HepG2 (cell line): ENCODE measurements around the gene STOM. TPM values are rescaled to one million over a fixed set of nuclear protein-coding genes. Genes with fewer than 3 reads are reported as not detected.

ENCODE experiments used
- CREBL2 ChIP-seq: sonication (generic); formaldehyde crosslinking; IDR thresholded peaks from 2 replicates; pipeline ENCODE4 v1.8.1; 2023; ENCODE audit warnings: missing genetic modification reagents, mild to moderate bottlenecking, borderline replicate concordance
- FOXA3 ChIP-seq: IDR thresholded peaks from 2 replicates; pipeline ENCODE4 v1.6.1; 2016; ENCODE audit warnings: missing genetic modification reagents, missing compliant biosample characterization
- FOXK2 ChIP-seq: fragments of 450-650 bp; IDR thresholded peaks from 2 replicates; pipeline ENCODE4 v1.6.1; 2016
- FOXO1 ChIP-seq: sonication (generic); formaldehyde crosslinking; IDR thresholded peaks from 2 replicates; pipeline ENCODE4 v1.4.0; 2020; ENCODE audit warnings: missing genetic modification reagents
- FOXP4 ChIP-seq: sonication (generic); formaldehyde crosslinking; IDR thresholded peaks from 2 replicates; pipeline ENCODE4 v1.4.0; 2020; ENCODE audit warnings: missing genetic modification reagents
- GPN1 ChIP-seq: sonication (generic); formaldehyde crosslinking; IDR thresholded peaks from 2 replicates; pipeline ENCODE4 v1.5.1; 2020; ENCODE audit warnings: missing genetic modification reagents, borderline replicate concordance
- HNF1B ChIP-seq: sonication (generic); formaldehyde crosslinking; IDR thresholded peaks from 2 replicates; pipeline ENCODE4 v1.5.1; 2020; ENCODE audit warnings: mild to moderate bottlenecking, moderate library complexity, missing genetic modification reagents
- IRF2 ChIP-seq: IDR thresholded peaks from 2 replicates; pipeline ENCODE4 v1.6.1; 2018; ENCODE audit warnings: missing genetic modification reagents, missing compliant biosample characterization
- KLF9 ChIP-seq: IDR thresholded peaks from 2 replicates; pipeline ENCODE4 v1.6.1; 2016; ENCODE audit warnings: low read depth
- PLRG1 ChIP-seq: fragments of 450-650 bp; conservative IDR thresholded peaks from 2 replicates; pipeline ENCODE4 v1.6.1; 2016
- PRDM10 ChIP-seq: sonication (generic); formaldehyde crosslinking; IDR thresholded peaks from 2 replicates; pipeline ENCODE4 v1.4.0; 2020; ENCODE audit warnings: low read depth, missing genetic modification reagents
- SRY ChIP-seq: sonication (generic); formaldehyde crosslinking; IDR thresholded peaks from 2 replicates; pipeline ENCODE4 v1.8.0; 2022; ENCODE audit warnings: mild to moderate bottlenecking, missing genetic modification reagents
- TAF1 ChIP-seq: sonication (generic); formaldehyde crosslinking; IDR thresholded peaks from 2 replicates; pipeline ENCODE4 v1.4.0; 2020; ENCODE audit warnings: missing genetic modification reagents
- WIZ ChIP-seq: sonication (generic); formaldehyde crosslinking; IDR thresholded peaks from 2 replicates; pipeline ENCODE4 v1.5.1; 2020; ENCODE audit warnings: mild to moderate bottlenecking, missing genetic modification reagents
- YY1 ChIP-seq: IDR thresholded peaks from 2 replicates; pipeline ENCODE4 v1.6.1; 2011; ENCODE audit warnings: low read length, low read depth, moderate library complexity, mild to moderate bottlenecking; ENCODE audit not compliant: insufficient read depth, insufficient replicate concordance
- ZNF235 ChIP-seq: sonication (generic); formaldehyde crosslinking; IDR thresholded peaks from 2 replicates; pipeline ENCODE4 v1.8.1; 2023; ENCODE audit warnings: mild to moderate bottlenecking, missing genetic modification reagents, borderline replicate concordance
- ZNF253 ChIP-seq: sonication (generic); formaldehyde crosslinking; IDR thresholded peaks from 2 replicates; pipeline ENCODE4 v1.8.0; 2022; ENCODE audit warnings: mild to moderate bottlenecking, missing genetic modification reagents, borderline replicate concordance
- ZNF274 ChIP-seq: sonication (generic); formaldehyde crosslinking; IDR thresholded peaks from 2 replicates; pipeline ENCODE4 v1.5.1; 2020; ENCODE audit warnings: mild to moderate bottlenecking, missing genetic modification reagents
- ZNF44 ChIP-seq: sonication (generic); formaldehyde crosslinking; IDR thresholded peaks from 2 replicates; pipeline ENCODE4 v1.5.1; 2020; ENCODE audit warnings: mild to moderate bottlenecking, missing genetic modification reagents
- ZNF598 ChIP-seq: sonication (generic); formaldehyde crosslinking; IDR thresholded peaks from 2 replicates; pipeline ENCODE4 v1.5.1; 2020; ENCODE audit warnings: mild to moderate bottlenecking, missing genetic modification reagents, borderline replicate concordance
- ZNF75D ChIP-seq: sonication (generic); formaldehyde crosslinking; IDR thresholded peaks from 2 replicates; pipeline ENCODE4 v1.8.1; 2023; ENCODE audit warnings: missing genetic modification reagents, mild to moderate bottlenecking, borderline replicate concordance
- ZNF83 ChIP-seq: sonication (generic); formaldehyde crosslinking; IDR thresholded peaks from 2 replicates; pipeline ENCODE4 v1.4.0; 2020; ENCODE audit warnings: missing genetic modification reagents, mild to moderate bottlenecking, borderline replicate concordance
- ZSCAN25 ChIP-seq: sonication (generic); formaldehyde crosslinking; IDR thresholded peaks from 2 replicates; pipeline ENCODE4 v1.8.0; 2022; ENCODE audit warnings: mild to moderate bottlenecking, missing genetic modification reagents
- polyA plus RNA-seq, 8 experiments: library from polyadenylated mRNA; depleted of rRNA in 3 of 8; stranded (reverse) in 7 of 8; unstranded in 1 of 8; fragments of >200 nt; fragmentation: Illumina TruSeq in 4 of 8; extraction: Trizol in 4 of 8; gene quantifications; 2 replicates each; pipeline versions ENCODE4 v1.2.1 to v1.2.3, GENCODE V29; 2011 to 2016; ENCODE audit warnings: low read depth in 4 of 8, missing spikeins in 1 of 8, mixed read lengths in 1 of 8; ENCODE audit not compliant: insufficient read depth in 1 of 8
- total RNA-seq, 5 experiments: library from RNA; depleted of rRNA; stranded (reverse); fragments of >200 nt; fragmentation: Illumina TruSeq; extraction: Trizol; gene quantifications; 2 replicates each; pipeline ENCODE4 v1.2.3, GENCODE V29; 2016; ENCODE audit warnings: low read depth in 1 of 5

STOM gene
- total and polyA plus RNA-seq, 2 of the 13 experiments (the other 11 are each of a cell fraction or from before 2014, with no cell fraction given), result 43.6 to 165 TPM

GRCh38 chr9:121299467-121300282, 70.4 kb downstream of the STOM start (continued):
- TF ChIP-seq PRDM10 (CRISPR knock-in tag) (0 out of 2 replicates have a peak, but pooled peaks have one; percentile 6), FOXA3 (CRISPR knock-in tag) (0 out of 2 replicates have a peak, but pooled peaks have one; percentile 7), ZNF83 (CRISPR knock-in tag) (no peak), CREBL2 (CRISPR knock-in tag) (no peak), HNF1B (no peak), ZNF253 (CRISPR knock-in tag) (no peak), ZNF44 (CRISPR knock-in tag) (no peak), YY1 (peak; percentile 81), TAF1 (CRISPR knock-in tag) (peak; percentile 64; the same call in 1 of the 2 replicates), WIZ (CRISPR knock-in tag) (0 out of 2 replicates have a peak, but pooled peaks have one; percentile 33), ZNF75D (no peak), ZNF598 (CRISPR knock-in tag) (no peak), IRF2 (CRISPR knock-in tag) (0 out of 2 replicates have a peak, but pooled peaks have one; percentile 10), SRY (CRISPR knock-in tag) (0 out of 2 replicates have a peak, but pooled peaks have one; percentile 39), ZSCAN25 (CRISPR knock-in tag) (no peak), ZNF274 (0 out of 2 replicates have a peak, but pooled peaks have one; percentile 38), FOXK2 (no peak), GPN1 (CRISPR knock-in tag) (no peak), KLF9 (CRISPR knock-in tag) (no peak), PLRG1 (no peak), ZNF235 (CRISPR knock-in tag) (peak; percentile 65; the same call in 1 of the 2 replicates), FOXP4 (no peak), FOXO1 (no peak; the same call in 1 of the 2 replicates)
